Keratinocyte (primary cell): ENCODE measurements around the gene GATD1. TPM values are rescaled to one million over a fixed set of nuclear protein-coding genes. Genes with fewer than 3 reads are reported as not detected.
A peak's percentile ranks its signal among the peaks of the same experiment; 100 is the strongest.

Experiments
- DNase-seq: peaks from one replicate; pipeline ENCODE4 v3.0.0-alpha.2; 2011; ENCODE audit warnings: low read depth, missing footprints, low spot score
- FAIRE-seq: peaks from 2 replicates; lab custom pipeline; 2011; peaks lifted over from hg19 to GRCh38; lab: Jason Lieb, UNC
- H2AFZ ChIP-seq: 2 replicates; pipeline ENCODE4 v1.6.0; 2012; ENCODE audit warnings: low read length, control low read depth, inconsistent platforms; ENCODE audit not compliant: control insufficient read depth
- H3K27ac ChIP-seq: 2 replicates; pipeline ENCODE4 v1.5.1; 2011; ENCODE audit warnings: low read length; ENCODE audit not compliant: control insufficient read depth, insufficient read depth
- H3K27me3 ChIP-seq: 3 replicates; pipeline ENCODE4 v1.6.0; 2011; ENCODE audit warnings: low read length; ENCODE audit not compliant: control insufficient read depth, insufficient read depth; ENCODE audit errors: extremely low read depth
- H3K36me3 ChIP-seq, 2 experiments: 2 replicates in 1 of 2; 3 replicates in 1 of 2; pipeline ENCODE4 v1.5.1; 2011; ENCODE audit warnings: low read length in 2 of 2, mild to moderate bottlenecking in 1 of 2; ENCODE audit not compliant: control insufficient read depth in 2 of 2, insufficient read depth in 2 of 2; ENCODE audit errors: extremely low read depth in 1 of 2
- H3K4me1 ChIP-seq: 3 replicates; pipeline ENCODE4 v1.5.1; 2011; ENCODE audit warnings: low read length; ENCODE audit not compliant: control insufficient read depth, insufficient read depth; ENCODE audit errors: extremely low read depth
- H3K4me2 ChIP-seq: 3 replicates; pipeline ENCODE4 v1.6.0; 2011; ENCODE audit warnings: low read depth, low read length; ENCODE audit not compliant: control insufficient read depth, insufficient read depth; ENCODE audit errors: extremely low read depth
- H3K4me3 ChIP-seq, 3 experiments: fragments of 200-600 bp in 1 of 3; sonication (generic) in 1 of 3; 2 replicates in 2 of 3; 3 replicates in 1 of 3; pipeline ENCODE4 v1.5.1; 2011 to 2016; ENCODE audit warnings: low read length in 3 of 3, mild to moderate bottlenecking in 3 of 3, control low read depth in 2 of 3, inconsistent platforms in 1 of 3, low read depth in 1 of 3, mixed read lengths in 1 of 3, mixed run types in 1 of 3, moderate library complexity in 1 of 3; ENCODE audit not compliant: control insufficient read depth in 2 of 3, insufficient read depth in 2 of 3; ENCODE audit errors: extremely low read depth in 1 of 3
- H3K79me2 ChIP-seq: 2 replicates; pipeline ENCODE4 v1.6.0; 2012; ENCODE audit warnings: low read length; ENCODE audit not compliant: control insufficient read depth, insufficient read depth
- H3K9ac ChIP-seq: 3 replicates; pipeline ENCODE4 v1.6.0; 2011; ENCODE audit warnings: low read length; ENCODE audit not compliant: control insufficient read depth, insufficient read depth; ENCODE audit errors: extremely low read depth
- H3K9me1 ChIP-seq: 3 replicates; pipeline ENCODE4 v1.6.0; 2011; ENCODE audit warnings: low read length; ENCODE audit not compliant: control insufficient read depth, insufficient read depth; ENCODE audit errors: extremely low read depth
- H3K9me3 ChIP-seq: 2 replicates; pipeline ENCODE4 v1.5.1; 2012; ENCODE audit warnings: low read depth, low read length; ENCODE audit not compliant: control insufficient read depth
- H4K20me1 ChIP-seq: 3 replicates; pipeline ENCODE4 v1.6.0; 2011; ENCODE audit warnings: low read length; ENCODE audit not compliant: control insufficient read depth, insufficient read depth; ENCODE audit errors: extremely low read depth
- CTCF ChIP-seq, 3 experiments: IDR thresholded peaks in 1 of 3; conservative IDR thresholded peaks in 1 of 3; optimal IDR thresholded peaks in 1 of 3; 2 replicates in 2 of 3; 3 replicates in 1 of 3; pipeline versions ENCODE3 to v1.5.1; 2011; ENCODE audit warnings: low read length in 3 of 3, mild to moderate bottlenecking in 3 of 3, moderate library complexity in 2 of 3, control low read depth in 1 of 3, inconsistent platforms in 1 of 3; ENCODE audit not compliant: insufficient read depth in 2 of 3; ENCODE audit errors: extremely low read depth in 1 of 3
- EZH2 ChIP-seq: IDR thresholded peaks from one replicate; pipeline ENCODE4 v1.6.1; 2012; ENCODE audit warnings: inconsistent platforms, mild to moderate bottlenecking, low read length, moderate library complexity
- dilution Hi-C: fragments of 300-500 bp; cut with MboI; formaldehyde crosslinking; loops from one replicate; pipeline ENCODE4 v1.7.0; 2020; ENCODE audit warnings: low sequenced_read_pairs; ENCODE audit not compliant: extremely low pct_ligation_motif_present
- polyA plus RNA-seq, 5 experiments: library from polyadenylated mRNA; depleted of rRNA in 3 of 5; stranded (reverse) in 3 of 5; stranded (forward) in 1 of 5; unstranded in 1 of 5; fragments of >200 nt; gene quantifications; 1 replicate in 1 of 5; 2 replicates in 3 of 5; 3 replicates in 1 of 5; pipeline versions ENCODE4 v1.2.1 to v1.2.3, GENCODE V29; 2011 to 2012; ENCODE audit warnings: missing spikeins in 2 of 5, low read depth in 1 of 5, low replicate concordance in 1 of 5

GATD1 gene
- polyA plus RNA-seq, 1 donor (not counting 4 experiments of a cell fraction or from before 2014, with no cell fraction given) = 24.4 TPM

GRCh38 chr11:786235-787083 is 9.2 kb upstream of the GATD1 start:
- DNase-seq (no peak), FAIRE-seq (no peak)
- H3K79me2 ChIP-seq = no peaks in the 10 kb centered on the region
- H3K9me3 ChIP-seq = no peaks in the 10 kb centered on the region
- H4K20me1 ChIP-seq = no peaks in the 10 kb centered on the region
- H3K9me1 ChIP-seq = no peaks in the 10 kb centered on the region
- TF ChIP-seq EZH2 (no peak), CTCF (optimal IDR thresholded peaks at IDR 0.05 in 1 of 3, IDR thresholded peaks at IDR 0.05 in 1 of 3, conservative IDR thresholded peaks at IDR 0.05 in 1 of 3; ENCODE audit: extremely low read depth in 1 of 3, insufficient read depth in 2 of 3, low read length in 3 of 3) (no peak)
- H3K4me1 ChIP-seq = peaks cover 9% of the 10 kb centered on the region
- no peak overlapping the region for H3K27ac ChIP-seq
- H3K4me2 ChIP-seq = no peak overlapping the region
- dilution Hi-C loops = no loop called here
- H3K27me3 ChIP-seq = peaks cover 8% of the 10 kb centered on the region
- H2AFZ ChIP-seq = no peak overlapping the region
- H3K4me3 ChIP-seq = no peak overlapping the region
- H3K36me3 ChIP-seq = no peaks in the 10 kb centered on the region
- H3K9ac ChIP-seq = no peak overlapping the region

- no peaks in the 10 kb centered on the region for H3K9me3 ChIP-seq
- H3K4me1 ChIP-seq = peaks cover 12% of the 10 kb centered on the region
- DNase-seq = peak; percentile 56
- FAIRE-seq = peak; percentile 90
- no peak overlapping the region for H3K4me3 ChIP-seq
- peaks cover 10% of the 10 kb centered on the region for H3K79me2 ChIP-seq
- no peak overlapping the region for H3K27ac ChIP-seq
- H3K36me3 ChIP-seq = peaks cover 0 to 7% of the 10 kb centered on the region in 2 experiments
- H3K9ac ChIP-seq = no peak overlapping the region
- H3K27me3 ChIP-seq = peaks cover under 1% of the 10 kb centered on the region
- TF ChIP-seq EZH2 (no peak), CTCF (optimal IDR thresholded peaks at IDR 0.05 in 1 of 3, IDR thresholded peaks at IDR 0.05 in 1 of 3, conservative IDR thresholded peaks at IDR 0.05 in 1 of 3; ENCODE audit: extremely low read depth in 1 of 3, insufficient read depth in 2 of 3, low read length in 3 of 3) (peak; percentile 94 to 97 (median 96))
- H2AFZ ChIP-seq = no peak overlapping the region
- no peaks in the 10 kb centered on the region for H3K9me1 ChIP-seq
- H3K4me2 ChIP-seq = peak overlapping the region; percentile 56
- no peaks in the 10 kb centered on the region for H4K20me1 ChIP-seq
- dilution Hi-C loops = no loop called here
These were observed 6.3 kb upstream of the GATD1 start for GRCh38 chr11:783581-784015.
